ENCODE measurements around the gene CYP26C1. TPM values are rescaled to one million over a fixed set of nuclear protein-coding genes. Genes with fewer than 3 reads are reported as not detected.

CYP26C1 gene
- total and polyA plus RNA-seq, 5 donors from 2014 or later, result not detected

DNA sequence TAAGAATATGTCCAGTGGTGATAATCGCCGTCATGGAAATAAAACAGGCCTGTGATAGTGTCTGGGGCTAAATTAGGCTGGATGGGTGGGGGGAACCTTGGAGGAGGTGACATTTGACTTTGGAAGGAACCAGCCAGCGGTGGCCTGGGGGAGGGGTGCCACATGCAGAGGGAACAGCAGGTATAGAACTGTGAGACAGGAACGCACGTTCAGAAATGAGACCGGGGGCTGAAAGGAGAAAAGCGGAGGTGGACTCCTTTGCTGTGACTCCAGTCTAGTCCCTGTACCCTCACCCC is 10.5 kb downstream of the CYP26C1 start:
- Mint-ChIP-seq H3K4me1 (peaks cover 0 to 51% (median 21%) of the 10 kb centered on the region in 4 donors), H3K36me3 (no peaks in the 10 kb centered on the region), H3K27ac (no peak overlapping the region)

DNA sequence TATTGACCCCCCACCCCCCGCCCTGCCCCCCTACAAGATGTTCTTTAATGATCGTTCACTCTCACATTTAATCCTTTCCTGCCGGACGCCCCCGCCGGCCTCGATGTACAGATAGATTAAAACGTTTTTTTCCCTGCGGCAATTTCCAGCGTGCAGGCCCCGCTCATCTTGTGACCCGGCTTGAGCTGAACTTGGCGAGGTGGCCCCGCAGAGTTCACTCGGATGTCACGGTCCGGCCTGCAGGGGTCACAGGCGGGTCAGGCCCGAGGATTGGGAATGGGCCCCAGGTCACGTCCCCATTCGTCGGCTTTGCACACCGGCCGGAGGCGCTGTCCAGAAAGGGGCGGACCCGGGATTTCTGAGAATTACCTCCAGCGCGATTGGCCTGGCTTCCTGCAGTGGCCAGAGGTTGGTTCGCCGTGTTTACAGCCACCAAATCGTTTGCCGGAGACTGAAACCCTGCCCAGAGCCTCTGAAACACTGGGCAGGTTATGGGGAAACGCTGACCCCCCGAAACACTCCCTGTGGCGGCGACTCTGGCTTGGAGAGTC is 11.2 kb downstream of the CYP26C1 start:
- H3K27me3 ChIP-seq (ENCODE audit: control insufficient read depth, insufficient read depth, low read length), result peaks cover 16% of the 10 kb centered on the region
- no peaks in the 10 kb centered on the region for H3K36me3 ChIP-seq (ENCODE audit: control insufficient read depth, insufficient read depth, low read length)
- H3K27me3 Mint-ChIP-seq, result peaks cover 81% of the 10 kb centered on the region
- no peak overlapping the region for H3K4me3 ChIP-seq (ENCODE audit: low read depth, low read length)
- no peak overlapping the region for H3K27ac Mint-ChIP-seq
- H3K27ac ChIP-seq (ENCODE audit: insufficient read depth, low read length, poor library complexity, severe bottlenecking), result no peak overlapping the region
- peak overlapping the region in 3 of 4 donors; percentile 50 to 81 (median 68) for H3K4me3 Mint-ChIP-seq
- H3K4me1 Mint-ChIP-seq, result peaks cover 0 to 50% (median 21%) of the 10 kb centered on the region in 4 donors
- H3K4me1 ChIP-seq (ENCODE audit: control insufficient read depth, insufficient read depth, low read length, poor library complexity, severe bottlenecking), result peaks cover 30% of the 10 kb centered on the region
- peaks cover 0 to 4% (median 0%) of the 10 kb centered on the region in 7 donors for H3K9me3 Mint-ChIP-seq
- H3K9me3 ChIP-seq (ENCODE audit: control insufficient read depth in 2 of 2, low read length in 2 of 2), result no peaks in the 10 kb centered on the region
- ATAC-seq (ENCODE audit: low read depth in 2 of 2), result no peak
- H3K36me3 Mint-ChIP-seq, result no peaks in the 10 kb centered on the region
- no peak for DNase-seq

More for the DNA sequence above, 10.5 kb downstream of the CYP26C1 start:
- H3K27me3 Mint-ChIP-seq, result peaks cover 80% of the 10 kb centered on the region
- Histone ChIP-seq H3K27ac (ENCODE audit: insufficient read depth, low read length, poor library complexity, severe bottlenecking) (no peak overlapping the region), H3K4me1 (ENCODE audit: control insufficient read depth, insufficient read depth, low read length, poor library complexity, severe bottlenecking) (peaks cover 30% of the 10 kb centered on the region), H3K4me3 (ENCODE audit: low read depth, low read length) (no peak overlapping the region), H3K9me3 (ENCODE audit: control insufficient read depth in 2 of 2, low read length in 2 of 2) (no peaks in the 10 kb centered on the region), H3K27me3 (ENCODE audit: control insufficient read depth, insufficient read depth, low read length) (peaks cover 14% of the 10 kb centered on the region), H3K36me3 (ENCODE audit: control insufficient read depth, insufficient read depth, low read length) (no peaks in the 10 kb centered on the region)
- DNase-seq, result no peak
- H3K9me3 Mint-ChIP-seq, result peaks cover 0 to 4% (median 0%) of the 10 kb centered on the region in 7 donors
- ATAC-seq (ENCODE audit: low read depth in 2 of 2), result no peak
- H3K4me3 Mint-ChIP-seq, result peak overlapping the region in 3 of 4 donors; percentile 6 to 59 (median 24)

DNA sequence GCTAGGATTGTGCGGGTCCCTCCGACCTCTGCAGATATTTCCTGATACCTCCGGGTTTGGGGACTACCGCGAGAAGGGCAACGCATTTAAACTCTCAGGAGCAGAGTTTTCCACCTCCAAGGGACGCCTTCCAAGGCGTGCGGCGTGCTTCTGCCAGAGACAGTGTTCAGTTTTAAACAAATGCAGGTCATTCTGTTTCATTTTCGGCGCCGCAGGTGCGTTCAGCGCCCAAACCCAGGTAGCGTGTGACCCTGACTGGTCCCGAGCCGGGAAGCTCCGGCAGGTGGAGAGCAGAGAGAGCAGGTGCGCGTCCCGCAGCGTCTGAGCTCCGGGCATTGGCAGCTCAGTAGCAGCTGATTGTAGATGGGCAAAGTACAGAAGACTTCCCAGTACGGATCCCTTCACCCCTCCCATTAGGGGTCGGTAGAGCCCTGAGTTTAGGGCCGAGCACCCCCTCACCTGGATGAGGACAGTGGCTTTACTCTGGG is 11.7 kb downstream of the CYP26C1 start:
- ATAC-seq (ENCODE audit: low read depth in 2 of 2) (no peak), DNase-seq (no peak)
- Mint-ChIP-seq H3K27me3 (peaks cover 80% of the 10 kb centered on the region), H3K36me3 (no peaks in the 10 kb centered on the region), H3K9me3 (peaks cover 0 to 2% (median 0%) of the 10 kb centered on the region in 7 donors), H3K4me3 (peak overlapping the region in 2 of 4 donors; percentile 55 to 81), H3K4me1 (peaks cover 0 to 46% (median 21%) of the 10 kb centered on the region in 4 donors), H3K27ac (no peak overlapping the region)
- no peak overlapping the region for H3K4me3 ChIP-seq (ENCODE audit: low read depth, low read length)
- H3K36me3 ChIP-seq (ENCODE audit: control insufficient read depth, insufficient read depth, low read length), result no peaks in the 10 kb centered on the region
- no peaks in the 10 kb centered on the region for H3K9me3 ChIP-seq (ENCODE audit: control insufficient read depth in 2 of 2, low read length in 2 of 2)
- no peak overlapping the region for H3K27ac ChIP-seq (ENCODE audit: insufficient read depth, low read length, poor library complexity, severe bottlenecking)
- H3K27me3 ChIP-seq (ENCODE audit: control insufficient read depth, insufficient read depth, low read length), result peaks cover 13% of the 10 kb centered on the region
- H3K4me1 ChIP-seq (ENCODE audit: control insufficient read depth, insufficient read depth, low read length, poor library complexity, severe bottlenecking), result peaks cover 30% of the 10 kb centered on the region

DNA sequence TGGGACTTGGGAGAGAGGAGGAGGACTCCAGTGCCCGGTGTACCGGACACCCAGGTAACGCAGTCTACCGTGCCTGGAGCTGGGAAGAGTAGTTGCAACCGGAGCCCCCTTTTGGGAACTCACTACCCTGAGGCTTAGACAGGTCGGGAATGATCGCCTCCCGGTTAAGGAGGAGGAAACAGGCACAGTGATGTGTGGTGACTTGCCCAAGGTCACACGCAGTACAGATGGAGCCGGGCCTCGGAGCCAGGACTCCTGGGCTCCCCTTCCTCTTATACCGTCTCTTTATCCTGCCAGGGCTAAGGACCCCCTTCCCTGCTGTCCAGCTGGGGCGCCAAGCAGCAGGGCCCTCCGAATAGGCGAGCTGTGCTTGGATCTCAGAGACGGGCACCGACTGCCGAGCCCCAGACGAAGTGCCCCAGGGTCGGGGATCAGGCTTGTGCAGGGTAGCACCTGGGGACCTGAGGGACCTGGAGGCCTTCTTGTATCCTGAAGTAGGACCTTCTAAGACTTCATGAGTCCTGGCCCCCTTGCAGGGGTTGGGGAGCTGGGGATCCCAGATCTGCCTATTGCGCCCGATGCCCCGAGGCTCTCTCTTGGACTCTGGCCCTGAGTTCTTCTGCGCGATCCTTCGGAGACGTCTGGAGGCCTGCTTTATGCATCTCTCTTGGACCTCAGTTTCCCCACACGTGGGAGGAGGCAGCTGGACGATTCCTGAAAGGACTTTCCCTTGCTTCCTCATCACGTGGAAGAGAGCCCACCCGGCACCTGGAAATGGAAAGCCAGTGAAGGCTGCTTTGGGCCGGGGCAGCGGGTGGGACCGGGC is 12.3 kb downstream of the CYP26C1 start:
- Mint-ChIP-seq H3K9me3 (peaks cover 0 to 2% (median 0%) of the 10 kb centered on the region in 7 donors), H3K27ac (no peak overlapping the region), H3K4me3 (peak overlapping the region in 1 of 4 donors; percentile 55), H3K27me3 (peaks cover 79% of the 10 kb centered on the region), H3K4me1 (peaks cover 0 to 42% (median 21%) of the 10 kb centered on the region in 4 donors), H3K36me3 (no peaks in the 10 kb centered on the region)
- Histone ChIP-seq H3K4me3 (ENCODE audit: low read depth, low read length) (no peak overlapping the region), H3K27me3 (ENCODE audit: control insufficient read depth, insufficient read depth, low read length) (peaks cover 15% of the 10 kb centered on the region), H3K9me3 (ENCODE audit: control insufficient read depth in 2 of 2, low read length in 2 of 2) (no peaks in the 10 kb centered on the region), H3K36me3 (ENCODE audit: control insufficient read depth, insufficient read depth, low read length) (no peaks in the 10 kb centered on the region), H3K27ac (ENCODE audit: insufficient read depth, low read length, poor library complexity, severe bottlenecking) (no peak overlapping the region), H3K4me1 (ENCODE audit: control insufficient read depth, insufficient read depth, low read length, poor library complexity, severe bottlenecking) (peaks cover 30% of the 10 kb centered on the region)
- ATAC-seq (ENCODE audit: low read depth in 2 of 2) (no peak), DNase-seq (no peak)

DNA sequence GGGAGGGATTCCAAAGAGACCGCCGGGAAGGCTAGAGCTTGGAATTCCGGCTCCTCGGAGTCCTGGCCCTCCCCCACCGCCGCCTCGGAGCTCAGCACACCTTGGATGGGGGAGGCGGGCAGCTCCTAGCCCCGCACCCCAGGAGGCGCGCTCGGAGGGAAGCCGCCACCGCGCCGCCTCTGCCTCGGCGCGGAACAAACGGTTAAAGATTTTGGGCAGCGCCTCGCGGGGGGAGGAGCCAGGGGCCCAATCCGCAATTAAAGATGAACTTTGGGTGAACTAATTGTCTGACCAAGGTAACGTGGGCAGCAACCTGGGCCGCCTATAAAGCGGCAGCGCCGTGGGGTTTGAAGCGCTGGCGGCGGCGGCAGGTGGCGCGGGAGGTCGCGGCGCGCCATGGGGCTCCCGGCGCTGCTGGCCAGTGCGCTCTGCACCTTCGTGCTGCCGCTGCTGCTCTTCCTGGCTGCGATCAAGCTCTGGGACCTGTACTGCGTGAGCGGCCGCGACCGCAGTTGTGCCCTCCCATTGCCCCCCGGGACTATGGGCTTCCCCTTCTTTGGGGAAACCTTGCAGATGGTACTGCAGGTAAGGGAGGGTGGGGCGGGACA is 13.0 kb downstream of the CYP26C1 start, which contains the start of gene CYP26A1:
Gene CYP26A1, plus strand, starts transcription at position 355 of the 608 bp plus-strand sequence. Its CDS starts 42 bp downstream, at position 397.
- Mint-ChIP-seq H3K4me3 (peak within 1 kb of the TSS in 2 of 4 donors; percentile 76 to 79), H3K4me1 (peaks cover 0 to 39% (median 20%) of the 10 kb centered on the region in 4 donors), H3K27ac (no peak within 1 kb of the TSS), H3K27me3 (peaks cover 77% of the 10 kb centered on the region), H3K36me3 (no peaks in the 10 kb centered on the region), H3K9me3 (peaks cover 0 to 2% (median 0%) of the 10 kb centered on the region in 7 donors)
- DNase-seq (no peak), ATAC-seq (ENCODE audit: low read depth in 2 of 2) (no peak)
- H3K9me3 ChIP-seq (ENCODE audit: control insufficient read depth in 2 of 2, low read length in 2 of 2), result no peaks in the 10 kb centered on the region
- H3K36me3 ChIP-seq (ENCODE audit: control insufficient read depth, insufficient read depth, low read length), result no peaks in the 10 kb centered on the region
- H3K4me3 ChIP-seq (ENCODE audit: low read depth, low read length), result no peak within 1 kb of the TSS
- H3K4me1 ChIP-seq (ENCODE audit: control insufficient read depth, insufficient read depth, low read length, poor library complexity, severe bottlenecking), result peaks cover 30% of the 10 kb centered on the region
- H3K27ac ChIP-seq (ENCODE audit: insufficient read depth, low read length, poor library complexity, severe bottlenecking), result no peak within 1 kb of the TSS
- H3K27me3 ChIP-seq (ENCODE audit: control insufficient read depth, insufficient read depth, low read length), result peaks cover 19% of the 10 kb centered on the region

DNA sequence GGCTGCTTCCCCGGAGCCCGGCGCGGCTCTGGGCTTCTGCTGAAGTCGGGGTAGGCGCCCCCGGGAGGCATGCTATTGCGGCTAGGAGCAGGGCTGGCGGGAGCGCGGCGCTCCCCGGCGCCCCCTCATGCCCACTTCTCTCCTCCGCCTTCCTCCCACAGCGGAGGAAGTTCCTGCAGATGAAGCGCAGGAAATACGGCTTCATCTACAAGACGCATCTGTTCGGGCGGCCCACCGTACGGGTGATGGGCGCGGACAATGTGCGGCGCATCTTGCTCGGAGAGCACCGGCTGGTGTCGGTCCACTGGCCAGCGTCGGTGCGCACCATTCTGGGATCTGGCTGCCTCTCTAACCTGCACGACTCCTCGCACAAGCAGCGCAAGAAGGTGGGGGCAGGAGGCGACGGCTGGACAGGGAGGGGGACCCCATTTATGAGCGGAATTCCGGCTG is 13.6 kb downstream of the CYP26C1 start:
- peaks cover 0 to 2% (median 0%) of the 10 kb centered on the region in 7 donors for H3K9me3 Mint-ChIP-seq
- no peak for ATAC-seq (ENCODE audit: low read depth in 2 of 2)

DNA sequence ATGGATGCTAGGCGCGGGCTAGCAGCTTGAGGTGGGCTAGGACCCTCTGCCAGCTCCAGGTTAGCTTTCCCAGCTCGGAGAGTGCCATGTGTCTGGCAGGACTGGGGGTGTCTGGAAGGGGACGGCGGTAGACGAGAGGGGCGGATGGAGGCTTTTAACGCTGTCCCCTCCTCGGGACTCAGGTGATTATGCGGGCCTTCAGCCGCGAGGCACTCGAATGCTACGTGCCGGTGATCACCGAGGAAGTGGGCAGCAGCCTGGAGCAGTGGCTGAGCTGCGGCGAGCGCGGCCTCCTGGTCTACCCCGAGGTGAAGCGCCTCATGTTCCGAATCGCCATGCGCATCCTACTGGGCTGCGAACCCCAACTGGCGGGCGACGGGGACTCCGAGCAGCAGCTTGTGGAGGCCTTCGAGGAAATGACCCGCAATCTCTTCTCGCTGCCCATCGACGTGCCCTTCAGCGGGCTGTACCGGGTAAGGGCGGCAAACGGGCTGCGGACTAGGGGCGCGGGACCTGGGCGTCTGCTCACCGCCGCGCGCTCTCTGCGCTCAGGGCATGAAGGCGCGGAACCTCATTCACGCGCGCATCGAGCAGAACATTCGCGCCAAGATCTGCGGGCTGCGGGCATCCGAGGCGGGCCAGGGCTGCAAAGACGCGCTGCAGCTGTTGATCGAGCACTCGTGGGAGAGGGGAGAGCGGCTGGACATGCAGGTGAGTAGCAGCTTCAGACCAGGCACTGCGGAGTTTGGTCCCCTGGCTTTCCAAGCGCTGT is 14.2 kb downstream of the CYP26C1 start:
- H3K27me3 ChIP-seq (ENCODE audit: control insufficient read depth, insufficient read depth, low read length), result peaks cover 19% of the 10 kb centered on the region
- H3K9me3 ChIP-seq (ENCODE audit: control insufficient read depth in 2 of 2, low read length in 2 of 2), result no peaks in the 10 kb centered on the region
- no peaks in the 10 kb centered on the region for H3K36me3 Mint-ChIP-seq
- no peak overlapping the region for H3K27ac Mint-ChIP-seq
- H3K4me3 ChIP-seq (ENCODE audit: low read depth, low read length), result no peak overlapping the region
- peak overlapping the region in 2 of 4 donors; percentile 76 to 79 for H3K4me3 Mint-ChIP-seq
- no peak for DNase-seq
- peaks cover 0 to 2% (median 0%) of the 10 kb centered on the region in 7 donors for H3K9me3 Mint-ChIP-seq
- H3K4me1 Mint-ChIP-seq, result peaks cover 0 to 35% (median 19%) of the 10 kb centered on the region in 4 donors
- no peaks in the 10 kb centered on the region for H3K36me3 ChIP-seq (ENCODE audit: control insufficient read depth, insufficient read depth, low read length)
- ATAC-seq (ENCODE audit: low read depth in 2 of 2), result no peak
- peaks cover 30% of the 10 kb centered on the region for H3K4me1 ChIP-seq (ENCODE audit: control insufficient read depth, insufficient read depth, low read length, poor library complexity, severe bottlenecking)
- H3K27me3 Mint-ChIP-seq, result peaks cover 80% of the 10 kb centered on the region
- H3K27ac ChIP-seq (ENCODE audit: insufficient read depth, low read length, poor library complexity, severe bottlenecking), result no peak overlapping the region

More for the DNA sequence above, 13.6 kb downstream of the CYP26C1 start:
- H3K27me3 Mint-ChIP-seq, result peaks cover 75% of the 10 kb centered on the region
- H3K9me3 ChIP-seq (ENCODE audit: control insufficient read depth in 2 of 2, low read length in 2 of 2), result no peaks in the 10 kb centered on the region
- H3K4me3 Mint-ChIP-seq, result peak overlapping the region in 2 of 4 donors; percentile 76 to 79
- no peaks in the 10 kb centered on the region for H3K36me3 ChIP-seq (ENCODE audit: control insufficient read depth, insufficient read depth, low read length)
- no peak overlapping the region for H3K27ac Mint-ChIP-seq
- peaks cover 0 to 37% (median 19%) of the 10 kb centered on the region in 4 donors for H3K4me1 Mint-ChIP-seq
- H3K4me1 ChIP-seq (ENCODE audit: control insufficient read depth, insufficient read depth, low read length, poor library complexity, severe bottlenecking), result peaks cover 30% of the 10 kb centered on the region
- H3K36me3 Mint-ChIP-seq, result no peaks in the 10 kb centered on the region
- no peak overlapping the region for H3K27ac ChIP-seq (ENCODE audit: insufficient read depth, low read length, poor library complexity, severe bottlenecking)
- no peak overlapping the region for H3K4me3 ChIP-seq (ENCODE audit: low read depth, low read length)
- no peak for DNase-seq
- H3K27me3 ChIP-seq (ENCODE audit: control insufficient read depth, insufficient read depth, low read length), result peaks cover 19% of the 10 kb centered on the region

All from CD4-positive, CD25-positive, alpha-beta regulatory T cell (primary cell).